ENCODE results near the gene MROH2A.

The MROH2A gene

DNA sequence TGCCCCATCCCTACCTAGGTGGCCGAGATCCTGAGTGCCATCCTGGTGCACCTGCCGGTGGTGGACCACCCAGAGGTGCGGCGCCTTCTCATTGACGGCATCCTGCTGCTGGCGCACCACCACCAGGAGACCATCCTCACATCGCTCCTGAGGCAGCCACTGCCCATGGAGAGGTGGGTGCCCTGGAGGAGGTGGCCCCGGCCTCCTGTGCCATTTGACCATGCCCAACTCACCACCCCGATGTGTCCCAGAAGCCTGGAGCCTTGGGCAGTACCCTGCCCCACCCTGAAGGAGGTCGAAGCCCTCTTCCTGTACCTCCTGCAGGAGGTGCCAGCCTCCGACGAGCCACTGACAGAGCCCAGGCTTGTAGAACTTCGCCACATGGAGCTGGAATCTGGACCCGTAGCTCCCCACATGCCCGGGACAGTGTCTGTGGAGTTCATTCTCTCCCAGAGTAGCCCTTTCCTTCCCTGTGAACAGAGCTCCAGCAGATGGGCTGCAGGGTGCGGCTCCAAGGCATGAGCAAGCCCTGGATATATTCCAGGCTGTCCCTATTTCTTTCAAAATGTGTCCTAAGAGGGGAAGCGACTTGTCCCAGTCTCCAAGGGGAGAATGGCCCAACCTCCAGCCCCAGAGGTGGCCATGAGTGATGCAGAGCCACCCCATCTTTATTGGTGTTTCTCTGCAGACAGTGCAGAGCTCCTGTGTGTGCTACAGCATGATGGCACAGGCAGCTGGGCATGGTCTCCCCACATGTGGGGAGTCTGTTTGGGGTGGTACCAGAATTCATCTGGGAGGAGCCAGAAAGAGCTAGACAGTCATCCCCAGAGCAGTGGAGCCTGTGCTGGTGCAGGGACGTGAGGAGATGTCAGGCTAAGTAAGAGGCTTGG is 42.0 kb downstream of the MROH2A start:
- no peak for DNase-seq

DNA sequence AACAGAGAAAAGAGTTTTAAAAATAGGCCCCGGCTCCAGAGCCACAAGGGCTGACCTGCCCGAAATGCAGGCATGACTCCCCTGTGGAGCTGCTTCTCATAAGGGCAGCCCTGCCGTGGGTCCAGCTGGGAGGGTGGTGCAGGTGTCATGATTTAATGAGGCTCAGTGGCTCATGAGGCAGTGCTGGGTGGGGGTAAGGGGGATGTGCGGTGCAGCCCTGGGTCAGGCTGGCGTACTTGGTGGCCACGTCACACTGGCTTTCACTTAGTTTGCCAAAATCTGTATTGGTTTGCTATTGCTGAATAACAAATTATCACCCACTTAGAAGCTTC is 42.6 kb downstream of the MROH2A start:
- no peak for DNase-seq

DNA sequence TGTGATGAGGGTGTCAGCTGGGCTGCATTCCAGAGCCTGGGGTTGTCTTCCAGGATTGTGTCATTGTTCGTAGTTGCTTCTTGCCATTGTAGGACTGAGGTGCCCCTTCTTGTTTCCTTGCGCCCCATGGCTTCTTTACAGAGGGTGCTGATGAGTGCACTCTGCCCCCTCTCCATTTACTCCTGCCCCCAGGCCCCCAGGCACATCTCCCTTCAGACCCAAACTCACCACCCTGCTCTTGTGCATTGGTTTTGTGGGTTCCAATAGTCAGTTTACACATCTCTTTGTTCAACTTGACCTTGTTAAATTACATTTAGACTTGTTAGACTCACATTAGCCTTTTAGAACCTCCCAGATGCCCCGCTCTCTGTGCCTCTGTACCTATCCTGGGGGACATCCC is 43.1 kb downstream of the MROH2A start:
- DNase-seq, result no peak

DNA sequence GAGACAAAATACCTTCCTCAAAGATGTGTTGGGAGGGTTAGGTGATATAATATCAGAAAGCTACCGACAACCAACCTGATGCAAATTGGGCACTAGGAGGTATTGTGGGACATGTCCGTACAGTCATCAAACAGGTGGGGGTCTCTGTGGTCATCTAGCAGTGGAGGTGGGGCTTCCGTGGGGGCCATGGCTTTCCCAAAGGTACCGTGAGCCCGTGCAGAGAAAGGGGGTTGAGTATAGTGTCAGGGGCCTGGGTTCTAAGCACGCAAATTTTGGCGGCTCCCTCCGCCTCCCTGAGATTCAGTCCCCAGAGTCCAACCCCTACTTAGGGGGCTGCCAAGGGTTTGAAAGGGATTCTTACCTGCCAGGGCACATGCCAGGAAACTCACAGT is 43.6 kb downstream of the MROH2A start:
- no peak for DNase-seq

DNA sequence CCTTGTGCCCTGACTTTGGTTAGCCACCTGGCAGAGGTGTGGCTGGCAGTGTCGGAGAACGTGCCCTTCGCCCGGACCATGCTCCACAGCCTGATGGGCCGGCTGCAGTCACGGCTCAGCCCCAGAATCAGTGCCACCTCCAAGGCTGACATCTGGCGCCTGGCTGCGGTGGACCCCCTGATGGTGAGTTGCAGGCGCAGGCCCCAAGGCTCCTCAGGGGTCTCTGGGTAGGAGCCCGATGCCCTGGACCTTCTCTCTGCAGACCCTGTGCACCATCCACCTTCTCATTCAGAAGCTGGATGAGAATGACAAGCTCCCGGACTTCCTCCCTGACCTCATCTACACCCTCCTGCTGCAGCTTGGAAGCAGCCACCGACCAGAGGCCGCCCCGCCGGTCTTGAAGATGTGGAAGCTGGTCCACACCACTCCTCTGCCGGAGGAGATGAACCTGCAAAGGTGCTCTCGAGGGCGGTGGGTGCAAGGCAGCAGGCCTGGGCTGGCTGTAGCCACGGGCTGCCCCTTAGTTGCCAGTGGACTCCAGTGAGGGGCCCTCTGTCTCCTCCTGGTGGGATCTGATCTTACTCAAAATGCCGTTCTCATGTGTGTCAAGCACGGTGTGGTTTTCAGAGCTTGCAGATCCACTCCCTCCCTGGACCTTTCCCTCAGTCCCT is 44.1 kb downstream of the MROH2A start:
- DNase-seq, result no peak

DNA sequence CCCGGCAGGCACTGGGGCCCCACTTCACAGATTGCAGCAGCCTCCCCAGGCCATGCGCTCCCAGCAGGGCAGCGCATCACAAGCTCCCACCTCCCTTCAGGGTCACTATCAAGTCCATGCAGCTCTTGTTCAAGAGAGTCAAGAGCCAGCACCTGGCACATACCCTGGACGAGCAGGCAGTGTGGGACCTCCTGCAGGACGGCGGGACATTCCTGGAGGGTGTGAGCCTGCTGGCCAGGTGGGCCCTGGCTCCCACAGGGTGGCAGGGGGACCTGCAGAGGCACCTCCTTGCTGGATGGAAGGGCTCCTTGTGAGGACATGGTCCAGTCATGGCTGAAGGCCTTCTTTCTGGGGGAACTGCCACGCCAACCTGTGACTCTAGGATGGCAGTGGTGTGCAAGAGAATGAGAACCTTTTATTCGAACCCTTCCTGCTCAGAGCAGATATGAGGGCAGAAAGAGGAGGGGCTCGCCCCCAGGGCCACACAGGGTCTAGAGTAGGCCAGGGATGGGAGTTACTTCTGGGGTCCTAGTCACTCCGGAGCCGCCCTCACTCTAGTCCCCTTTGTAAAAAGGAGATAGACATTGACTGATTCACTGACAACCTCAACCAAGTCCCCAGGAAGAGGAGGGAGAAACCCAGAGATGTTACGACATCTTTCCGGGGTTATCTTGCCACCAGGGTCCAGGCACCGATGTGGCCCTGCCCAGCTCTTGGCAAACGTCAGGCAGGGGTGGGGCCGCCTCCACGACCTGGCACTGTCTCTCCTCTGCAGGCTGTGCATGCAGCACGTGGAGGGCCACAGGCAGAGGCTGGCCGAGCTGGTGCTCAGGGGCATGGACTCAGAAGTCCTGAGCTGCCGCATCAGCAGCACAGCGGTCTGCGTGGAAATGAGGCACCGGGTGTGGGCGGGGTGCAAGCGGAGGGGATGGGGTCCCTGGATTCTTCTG is 44.9 kb downstream of the MROH2A start:
- no peak for DNase-seq

DNA sequence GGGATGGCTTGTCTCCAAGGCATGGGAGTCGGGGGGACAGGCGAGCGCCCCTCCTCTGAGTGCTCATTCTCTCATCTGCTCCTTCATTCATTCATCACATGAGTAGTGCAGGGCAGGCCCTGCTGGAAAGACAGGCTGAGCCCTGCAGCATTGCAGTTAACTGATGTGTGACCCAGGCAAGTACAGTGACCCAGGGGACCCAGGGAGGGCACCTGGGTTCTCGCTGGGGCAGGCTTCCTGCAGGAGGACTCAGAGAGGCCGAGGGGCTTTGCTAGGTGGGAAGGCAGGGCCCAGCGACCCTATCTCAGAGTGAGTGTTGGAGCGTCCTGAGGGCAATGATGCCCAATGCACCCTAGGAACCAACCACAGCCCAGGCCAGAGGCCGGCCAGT is 45.6 kb downstream of the MROH2A start:
- no peak for DNase-seq

DNA sequence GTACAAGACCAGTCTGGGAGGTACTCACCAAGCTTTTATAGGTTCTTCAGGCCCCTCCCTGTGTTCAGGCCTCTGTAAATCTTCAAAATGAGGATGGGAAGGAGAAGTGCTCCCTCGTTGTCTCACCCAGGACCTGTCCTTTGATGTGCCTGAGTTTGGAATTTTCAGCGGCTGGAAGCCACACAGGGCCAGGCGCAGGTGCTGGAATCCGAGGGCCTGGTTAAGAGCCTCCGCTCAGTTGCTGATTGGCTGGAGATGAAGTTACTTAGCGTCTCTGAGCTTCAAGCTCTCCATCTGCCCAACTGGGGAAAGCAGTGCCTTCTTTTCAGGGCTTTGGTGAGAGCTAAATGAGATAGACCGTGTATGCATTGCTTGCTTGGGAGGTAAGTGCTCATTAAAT is 46.2 kb downstream of the MROH2A start:
- no peak for DNase-seq

DNA sequence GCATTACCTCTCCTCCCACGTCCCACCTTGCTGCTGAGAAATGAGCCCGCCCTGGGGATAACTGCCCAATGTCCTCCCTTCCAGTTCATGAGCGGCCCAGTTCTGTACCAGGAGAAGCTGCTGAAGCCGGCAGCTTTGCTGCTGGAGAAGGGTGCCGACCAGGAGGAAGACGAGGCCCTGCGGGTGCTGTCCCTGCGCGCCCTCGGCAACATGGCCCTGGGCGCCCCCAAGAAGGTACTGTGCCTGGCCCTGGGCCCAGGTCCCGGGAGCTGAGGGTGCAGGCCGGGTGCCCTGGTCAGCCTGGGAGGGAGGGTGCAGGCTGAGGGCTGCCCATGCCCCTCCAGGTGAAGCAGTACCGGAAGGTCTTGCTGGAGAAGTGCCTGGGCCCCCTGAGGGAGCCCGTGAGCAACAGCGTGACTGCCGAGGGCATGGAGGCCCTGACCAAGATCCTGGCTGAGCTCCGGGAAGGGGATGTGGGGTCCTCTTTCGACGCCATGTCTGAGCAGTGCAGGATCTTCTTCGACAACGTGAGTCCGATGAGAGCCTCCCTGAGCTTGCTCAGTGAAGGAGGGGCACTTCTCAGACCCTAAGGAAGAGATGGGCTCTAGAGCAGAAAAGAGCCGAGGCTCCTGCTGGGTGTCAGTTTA is 50.5 kb downstream of the MROH2A start:
- DNase-seq, result no peak

DNA sequence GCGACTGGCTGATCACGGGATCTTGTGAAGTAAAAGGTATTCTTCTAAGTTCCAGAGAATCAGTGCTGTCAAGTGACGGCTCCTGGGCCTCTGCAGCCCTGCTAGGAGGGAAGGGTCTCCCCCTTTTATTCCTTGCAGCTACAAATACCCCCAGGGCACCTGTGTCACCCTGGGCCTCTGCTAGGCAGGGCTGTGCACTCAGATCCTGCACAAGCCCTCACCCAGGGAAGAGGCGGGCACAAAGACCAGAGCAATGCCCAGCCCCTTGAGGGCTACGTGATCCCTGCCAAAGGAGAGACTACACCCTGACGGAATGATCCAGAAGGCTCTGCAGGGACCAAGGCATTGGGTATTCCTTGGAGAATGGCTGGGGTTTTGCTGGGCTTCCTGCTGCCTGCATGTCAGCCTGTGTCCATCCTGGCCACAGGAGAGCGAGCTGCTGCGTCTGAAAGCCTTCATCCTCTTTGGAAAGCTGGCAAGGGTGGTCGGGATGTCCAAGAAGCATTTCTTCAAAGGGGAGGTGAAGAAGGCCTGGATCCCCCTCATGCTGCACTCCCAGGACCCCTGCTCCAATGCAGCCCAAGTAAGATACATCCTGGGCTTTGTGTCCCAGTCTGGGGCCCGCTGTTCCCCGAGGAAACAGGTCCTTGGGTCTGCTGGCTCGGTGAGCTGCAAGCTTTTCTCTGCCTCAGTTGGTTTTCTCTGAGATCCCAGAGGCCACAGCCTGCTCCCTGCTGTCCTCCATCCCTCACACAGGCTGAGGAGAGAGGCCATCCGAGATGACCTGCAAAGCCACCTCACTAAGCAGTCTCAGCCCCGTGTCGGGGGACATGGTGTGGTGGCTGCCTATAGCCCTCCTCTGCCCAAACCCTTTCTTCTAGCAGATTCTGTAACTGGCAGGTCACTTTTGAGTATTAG is 51.3 kb downstream of the MROH2A start:
- DNase-seq, result no peak

DNA sequence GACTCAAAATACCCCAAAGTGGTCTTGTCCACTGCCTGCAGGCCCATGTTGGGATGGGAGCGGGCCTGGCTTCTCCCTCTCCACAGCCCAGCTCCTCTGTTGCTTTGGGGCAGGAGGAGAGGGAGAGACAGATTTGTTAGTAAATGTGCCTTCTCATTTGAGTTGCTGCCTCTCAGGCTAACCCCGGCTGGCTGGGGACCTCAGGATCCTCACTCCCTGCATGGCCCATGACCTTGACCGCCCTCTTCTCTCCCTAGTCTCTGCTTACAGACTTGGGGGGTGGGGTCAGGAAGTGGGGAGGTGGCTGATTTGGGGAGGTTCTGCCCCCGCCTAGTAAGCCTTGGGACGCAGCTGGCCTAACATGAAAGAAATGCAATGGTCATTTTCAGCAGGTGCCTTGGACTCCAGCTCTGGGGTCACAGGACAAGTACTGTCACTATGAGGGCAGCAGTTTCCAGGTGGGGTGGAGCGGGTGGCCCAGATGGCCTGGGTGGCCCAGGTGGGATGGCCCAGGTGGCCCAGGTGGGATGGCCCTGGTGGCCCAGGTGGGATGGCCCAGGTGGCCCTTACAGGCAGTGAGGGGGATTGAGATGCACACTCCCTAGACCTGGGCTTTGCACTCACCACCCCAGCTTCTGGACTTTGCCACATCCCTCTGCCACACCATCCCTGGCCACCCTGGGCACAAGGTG is 52.1 kb downstream of the MROH2A start:
- DNase-seq, result no peak

DNA sequence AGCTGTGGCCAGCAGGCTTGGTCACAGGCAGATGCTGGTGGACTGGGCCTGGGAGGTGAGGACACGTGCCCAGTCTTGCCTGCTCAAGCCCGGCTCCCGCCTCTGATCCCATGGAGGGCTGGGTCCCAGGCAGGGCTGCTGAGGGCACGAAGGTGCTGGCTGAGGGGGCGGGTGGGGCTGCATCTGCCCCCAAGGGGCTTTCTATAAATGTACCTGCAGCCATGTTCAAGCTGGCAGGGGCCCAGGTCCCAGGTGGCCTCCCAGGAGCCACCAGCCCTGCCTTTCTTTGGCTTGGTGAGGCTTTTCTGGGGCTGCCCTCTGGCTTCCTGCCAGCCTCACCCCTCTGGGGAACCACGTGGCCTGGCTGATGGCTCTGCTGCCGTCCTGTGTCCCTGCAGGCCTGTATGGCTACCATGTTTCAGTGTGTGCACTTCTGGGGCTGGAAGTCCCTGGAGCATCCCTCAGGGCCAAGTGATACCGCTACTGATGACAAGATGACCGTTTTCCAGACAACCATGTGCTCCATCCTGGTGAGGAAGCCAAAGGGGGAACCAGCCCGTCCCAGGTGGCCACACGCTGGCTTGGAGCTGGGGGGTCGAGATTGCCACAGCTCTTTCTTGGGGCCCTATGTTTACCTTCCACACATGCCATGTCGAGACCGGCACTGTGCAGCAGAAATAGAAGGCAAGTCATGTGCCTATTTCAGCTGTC is 53.0 kb downstream of the MROH2A start:
- no peak for DNase-seq

DNA sequence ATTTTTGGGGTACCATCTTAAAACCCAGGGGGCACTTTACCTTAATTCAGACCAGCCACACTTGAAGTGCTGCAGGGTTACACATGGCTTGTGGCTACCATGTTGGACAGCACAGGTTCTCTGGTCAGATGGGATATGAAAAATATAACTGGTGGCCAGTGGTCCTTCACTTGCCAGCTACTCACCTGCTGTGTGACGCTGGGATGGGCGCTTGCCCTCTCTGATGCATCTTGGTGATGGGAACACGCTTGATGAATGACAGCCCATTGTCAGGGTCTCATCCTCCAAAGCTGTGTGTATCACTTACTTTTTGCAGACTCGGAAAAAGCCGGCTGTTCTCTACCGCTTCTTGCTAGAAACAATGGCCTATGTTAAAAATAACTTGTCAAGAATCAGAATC is 53.7 kb downstream of the MROH2A start:
- no peak for DNase-seq

DNA sequence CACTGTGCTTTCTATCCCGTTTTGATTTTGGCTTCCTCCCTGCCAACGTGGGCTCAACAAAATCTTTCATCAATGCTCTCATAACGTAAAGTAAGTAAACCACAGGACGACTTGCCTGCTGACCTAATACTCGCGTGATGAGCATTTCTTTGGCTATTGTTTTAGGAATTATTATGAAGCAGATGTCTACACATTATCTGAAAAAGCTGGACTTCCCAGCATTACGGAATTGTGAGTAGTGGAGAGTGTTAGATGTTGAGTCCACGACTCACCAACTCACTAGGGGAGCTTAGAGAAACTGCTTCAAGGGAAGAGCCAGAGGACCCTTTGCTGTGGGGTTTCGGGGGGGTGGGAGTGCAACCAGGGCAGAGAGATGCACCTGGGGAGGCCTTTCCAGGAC is 54.3 kb downstream of the MROH2A start:
- no peak for DNase-seq

DNA sequence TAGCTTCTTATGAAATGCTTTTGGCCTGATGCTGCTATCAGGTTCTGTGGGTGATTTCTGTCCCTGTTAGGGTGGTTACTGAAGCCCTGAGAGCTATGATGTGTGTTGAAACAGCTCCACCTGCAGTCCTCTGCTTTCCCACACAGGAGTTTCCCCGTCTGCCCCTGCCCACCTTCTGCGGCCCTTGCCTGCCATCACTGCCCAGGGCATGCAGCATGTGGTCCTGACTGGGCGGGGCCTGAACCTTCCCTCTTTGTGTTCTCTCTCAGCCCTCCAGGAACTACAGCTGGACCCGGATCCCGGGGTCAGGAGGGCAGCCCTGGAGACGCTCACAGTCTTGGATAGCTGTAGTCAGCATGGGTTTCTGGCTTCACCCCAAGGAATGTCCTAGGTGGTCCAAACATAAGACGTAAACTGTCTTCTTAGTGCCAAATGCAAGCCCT is 54.8 kb downstream of the MROH2A start:
- no peak for DNase-seq

DNA sequence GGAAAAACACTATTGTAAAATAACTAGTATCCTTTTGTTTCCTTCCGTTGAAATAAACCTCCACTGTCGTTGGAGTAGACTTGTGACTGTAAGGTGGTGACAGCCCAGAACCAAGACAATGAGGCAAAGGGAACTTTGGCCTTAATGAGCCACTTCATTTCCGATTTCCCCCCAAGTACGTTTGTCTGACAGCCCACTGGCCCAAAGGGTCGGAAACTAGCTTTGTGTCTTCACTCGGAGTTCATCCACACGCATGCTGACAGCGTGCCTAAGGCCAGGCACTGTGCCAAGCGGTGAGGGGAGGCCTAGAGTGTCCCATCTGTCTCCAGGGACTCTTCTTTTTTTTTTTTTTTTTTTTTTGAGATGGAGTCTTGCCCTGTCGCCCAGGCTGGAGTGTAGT is 55.2 kb downstream of the MROH2A start:
- no peak for DNase-seq

DNA sequence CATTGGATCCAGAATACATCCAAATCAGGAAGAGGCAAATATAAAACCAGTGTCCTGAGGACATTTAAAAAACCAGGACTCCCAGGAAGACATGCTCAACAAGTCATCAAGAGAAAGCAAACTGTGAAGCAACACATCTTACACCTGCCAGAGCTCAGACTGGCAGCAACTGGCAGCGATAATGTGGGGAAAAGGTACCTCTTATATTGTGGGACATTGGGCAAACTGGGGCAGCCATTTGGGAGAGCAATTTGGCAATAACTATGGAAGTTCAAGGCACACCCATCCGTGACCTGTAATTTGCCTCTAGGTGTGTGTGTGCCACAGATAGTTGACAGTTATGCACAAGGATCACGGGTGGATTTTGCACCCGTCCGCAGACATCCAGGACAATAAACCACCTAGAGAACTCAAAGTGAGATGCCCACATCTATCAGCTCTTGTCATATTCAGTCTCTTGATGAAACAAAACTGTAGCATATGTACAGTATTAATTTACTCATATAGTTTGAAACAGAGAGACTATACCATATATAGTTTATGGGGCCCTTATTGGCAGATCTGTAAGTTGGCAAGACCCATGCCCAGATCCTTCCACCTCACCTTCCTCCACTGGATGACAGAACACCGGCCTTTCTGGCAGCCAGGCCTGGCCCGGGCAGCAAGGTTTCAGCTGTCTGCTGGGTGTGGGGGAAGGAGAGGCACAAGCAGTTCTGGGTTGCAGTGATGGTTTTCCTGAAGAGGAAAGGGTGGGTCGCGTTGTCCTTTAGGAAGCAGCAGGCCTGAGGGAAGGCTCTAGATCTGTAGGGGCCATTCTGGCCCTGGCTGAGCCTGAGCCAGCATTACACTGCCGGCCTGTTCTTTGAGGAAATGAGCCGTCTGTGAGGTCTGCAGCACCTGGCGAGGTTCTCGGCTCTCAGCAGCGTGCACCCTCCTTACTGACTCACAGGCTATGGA is 57.4 kb downstream of the MROH2A start:
- no peak for DNase-seq

DNA sequence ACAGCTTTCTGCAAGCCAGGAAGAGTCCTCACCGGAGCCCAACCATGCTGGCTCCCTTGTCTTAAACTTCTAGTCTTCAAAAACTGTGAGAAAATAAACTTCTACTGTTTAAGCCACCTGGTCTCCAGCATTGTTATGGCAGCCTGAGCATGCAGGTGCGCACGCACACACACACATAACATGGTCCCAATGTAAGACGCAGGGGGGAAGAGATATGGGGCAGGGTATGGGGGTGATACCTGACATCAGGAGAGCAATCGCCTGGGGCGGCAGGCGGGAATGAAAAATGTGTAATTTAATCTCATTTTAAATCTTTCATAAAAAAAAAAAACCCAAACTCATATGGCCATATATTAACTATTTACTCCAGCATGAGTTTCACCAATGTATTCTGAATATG is 58.2 kb downstream of the MROH2A start:
- DNase-seq, result no peak

DNA sequence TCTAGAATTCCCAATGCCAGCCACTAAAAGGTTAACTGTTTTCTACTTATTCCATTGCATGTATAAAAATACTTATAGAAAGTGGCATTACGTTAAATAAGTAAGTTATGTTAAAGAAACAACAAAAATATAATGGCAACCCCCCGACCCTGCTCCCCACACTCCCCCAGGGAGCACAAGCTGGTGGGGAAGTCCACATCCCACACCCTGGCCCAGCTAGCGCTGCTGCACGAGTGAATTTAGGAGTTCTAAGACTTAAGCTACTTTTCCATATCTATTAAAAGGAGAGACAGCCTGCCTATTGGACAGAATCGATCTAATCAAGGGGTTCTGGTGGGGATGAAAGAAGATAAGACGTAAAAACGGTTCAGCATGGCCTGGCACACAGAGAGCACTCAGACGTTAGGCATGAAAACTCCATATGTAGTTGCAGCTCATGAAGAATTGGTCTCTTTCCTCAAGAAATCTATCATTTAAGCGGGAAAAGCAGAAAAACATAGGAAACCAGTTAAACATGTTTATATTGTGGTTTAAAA is 59.6 kb downstream of the MROH2A start:
- DNase-seq, result no peak
